ENCODE measurements around the gene C12orf75. TPM values are rescaled to one million over a fixed set of nuclear protein-coding genes. Genes with fewer than 3 reads are reported as not detected.

The C12orf75 gene
- total and polyA plus RNA-seq, 2 of the 13 experiments (the other 11 are each of a cell fraction or from before 2014, with no cell fraction given), result 16.1 to 19.8 TPM

DNA sequence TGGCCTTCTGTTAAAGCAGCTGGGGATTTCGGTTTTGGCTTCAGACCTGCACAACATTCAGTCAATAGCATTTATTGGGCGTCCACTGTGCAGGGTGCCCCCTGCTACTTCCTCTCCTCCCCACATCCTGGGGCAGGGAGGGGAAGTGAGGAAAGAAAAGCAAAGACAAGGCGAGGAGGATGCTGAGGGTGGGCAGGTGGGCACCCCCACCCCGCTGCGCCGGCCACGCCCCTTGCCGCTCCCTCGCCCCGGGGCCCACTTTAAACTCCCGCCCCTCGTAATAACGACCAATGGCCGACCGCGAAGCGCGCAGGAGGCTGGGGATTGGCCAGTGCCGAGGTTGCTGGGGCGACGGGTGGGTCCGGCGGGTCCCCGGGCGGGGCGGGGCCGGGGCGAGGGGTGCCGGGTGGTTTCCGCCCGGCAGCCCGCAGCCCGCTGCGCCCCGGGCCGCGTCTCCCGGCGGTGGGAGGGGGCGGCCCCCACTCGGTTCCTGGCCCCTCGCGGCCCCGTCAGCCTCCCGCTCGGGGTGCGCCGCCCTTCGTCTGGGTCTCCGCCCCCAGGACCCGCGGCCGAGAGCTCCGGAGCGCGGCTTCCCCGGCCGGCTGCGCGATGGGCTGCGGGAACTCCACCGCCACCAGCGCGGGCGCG, at the start of gene C12orf75 (continued):
- TF ChIP-seq, protein P1, sequence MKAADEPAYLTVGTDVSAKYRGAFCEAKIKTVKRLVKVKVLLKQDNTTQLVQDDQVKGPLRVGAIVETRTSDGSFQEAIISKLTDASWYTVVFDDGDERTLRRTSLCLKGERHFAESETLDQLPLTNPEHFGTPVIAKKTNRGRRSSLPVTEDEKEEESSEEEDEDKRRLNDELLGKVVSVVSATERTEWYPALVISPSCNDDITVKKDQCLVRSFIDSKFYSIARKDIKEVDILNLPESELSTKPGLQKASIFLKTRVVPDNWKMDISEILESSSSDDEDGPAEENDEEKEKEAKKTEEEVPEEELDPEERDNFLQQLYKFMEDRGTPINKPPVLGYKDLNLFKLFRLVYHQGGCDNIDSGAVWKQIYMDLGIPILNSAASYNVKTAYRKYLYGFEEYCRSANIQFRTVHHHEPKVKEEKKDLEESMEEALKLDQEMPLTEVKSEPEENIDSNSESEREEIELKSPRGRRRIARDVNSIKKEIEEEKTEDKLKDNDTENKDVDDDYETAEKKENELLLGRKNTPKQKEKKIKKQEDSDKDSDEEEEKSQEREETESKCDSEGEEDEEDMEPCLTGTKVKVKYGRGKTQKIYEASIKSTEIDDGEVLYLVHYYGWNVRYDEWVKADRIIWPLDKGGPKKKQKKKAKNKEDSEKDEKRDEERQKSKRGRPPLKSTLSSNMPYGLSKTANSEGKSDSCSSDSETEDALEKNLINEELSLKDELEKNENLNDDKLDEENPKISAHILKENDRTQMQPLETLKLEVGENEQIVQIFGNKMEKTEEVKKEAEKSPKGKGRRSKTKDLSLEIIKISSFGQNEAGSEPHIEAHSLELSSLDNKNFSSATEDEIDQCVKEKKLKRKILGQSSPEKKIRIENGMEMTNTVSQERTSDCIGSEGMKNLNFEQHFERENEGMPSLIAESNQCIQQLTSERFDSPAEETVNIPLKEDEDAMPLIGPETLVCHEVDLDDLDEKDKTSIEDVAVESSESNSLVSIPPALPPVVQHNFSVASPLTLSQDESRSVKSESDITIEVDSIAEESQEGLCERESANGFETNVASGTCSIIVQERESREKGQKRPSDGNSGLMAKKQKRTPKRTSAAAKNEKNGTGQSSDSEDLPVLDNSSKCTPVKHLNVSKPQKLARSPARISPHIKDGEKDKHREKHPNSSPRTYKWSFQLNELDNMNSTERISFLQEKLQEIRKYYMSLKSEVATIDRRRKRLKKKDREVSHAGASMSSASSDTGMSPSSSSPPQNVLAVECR (CRISPR knock-in tag; IDR thresholded peaks at IDR 0.05; ENCODE audit: borderline replicate concordance), result peak; percentile 64; the same call in 1 of the 2 replicates
- TF ChIP-seq, protein P2, sequence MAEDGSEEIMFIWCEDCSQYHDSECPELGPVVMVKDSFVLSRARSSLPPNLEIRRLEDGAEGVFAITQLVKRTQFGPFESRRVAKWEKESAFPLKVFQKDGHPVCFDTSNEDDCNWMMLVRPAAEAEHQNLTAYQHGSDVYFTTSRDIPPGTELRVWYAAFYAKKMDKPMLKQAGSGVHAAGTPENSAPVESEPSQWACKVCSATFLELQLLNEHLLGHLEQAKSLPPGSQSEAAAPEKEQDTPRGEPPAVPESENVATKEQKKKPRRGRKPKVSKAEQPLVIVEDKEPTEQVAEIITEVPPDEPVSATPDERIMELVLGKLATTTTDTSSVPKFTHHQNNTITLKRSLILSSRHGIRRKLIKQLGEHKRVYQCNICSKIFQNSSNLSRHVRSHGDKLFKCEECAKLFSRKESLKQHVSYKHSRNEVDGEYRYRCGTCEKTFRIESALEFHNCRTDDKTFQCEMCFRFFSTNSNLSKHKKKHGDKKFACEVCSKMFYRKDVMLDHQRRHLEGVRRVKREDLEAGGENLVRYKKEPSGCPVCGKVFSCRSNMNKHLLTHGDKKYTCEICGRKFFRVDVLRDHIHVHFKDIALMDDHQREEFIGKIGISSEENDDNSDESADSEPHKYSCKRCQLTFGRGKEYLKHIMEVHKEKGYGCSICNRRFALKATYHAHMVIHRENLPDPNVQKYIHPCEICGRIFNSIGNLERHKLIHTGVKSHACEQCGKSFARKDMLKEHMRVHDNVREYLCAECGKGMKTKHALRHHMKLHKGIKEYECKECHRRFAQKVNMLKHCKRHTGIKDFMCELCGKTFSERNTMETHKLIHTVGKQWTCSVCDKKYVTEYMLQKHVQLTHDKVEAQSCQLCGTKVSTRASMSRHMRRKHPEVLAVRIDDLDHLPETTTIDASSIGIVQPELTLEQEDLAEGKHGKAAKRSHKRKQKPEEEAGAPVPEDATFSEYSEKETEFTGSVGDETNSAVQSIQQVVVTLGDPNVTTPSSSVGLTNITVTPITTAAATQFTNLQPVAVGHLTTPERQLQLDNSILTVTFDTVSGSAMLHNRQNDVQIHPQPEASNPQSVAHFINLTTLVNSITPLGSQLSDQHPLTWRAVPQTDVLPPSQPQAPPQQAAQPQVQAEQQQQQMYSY (CRISPR knock-in tag; IDR thresholded peaks at IDR 0.05), result no peak
- 0 out of 4 replicates have a peak, but pooled peaks of 1 of the 2 experiments have one; percentile 31 for TF ChIP-seq KLF16 (CRISPR knock-in tag; IDR thresholded peaks at IDR 0.05)
- TF ChIP-seq SATB2 (CRISPR knock-in tag; IDR thresholded peaks at IDR 0.05), result no peak
- no peak for TF ChIP-seq AGO2 (optimal IDR thresholded peaks at IDR 0.05; ENCODE audit: low read depth, low read length)
- TF ChIP-seq FIP1L1 (IDR thresholded peaks at IDR 0.05; ENCODE audit: borderline replicate concordance, insufficient read depth, low read depth, low read length), result no peak
- no peak for TF ChIP-seq CBX2 (IDR thresholded peaks at IDR 0.05; ENCODE audit: low read depth, low read length)
- TF ChIP-seq CBX2 (CRISPR knock-in tag; IDR thresholded peaks at IDR 0.05; ENCODE audit: low read depth), result no peak
- no peak for TF ChIP-seq ZSCAN22 (CRISPR knock-in tag; IDR thresholded peaks at IDR 0.05)
- TF ChIP-seq ZMYM3 (CRISPR knock-in tag; IDR thresholded peaks at IDR 0.05), result no peak
- TF ChIP-seq FLYWCH1 (CRISPR knock-in tag; IDR thresholded peaks at IDR 0.05), result no peak
- no peak for TF ChIP-seq ZNF451 (CRISPR knock-in tag; IDR thresholded peaks at IDR 0.05)
- TF ChIP-seq HIVEP1 (CRISPR knock-in tag; IDR thresholded peaks at IDR 0.05), result no peak
- TF ChIP-seq ZNF543 (CRISPR knock-in tag; IDR thresholded peaks at IDR 0.05), result no peak
- TF ChIP-seq, protein P3, sequence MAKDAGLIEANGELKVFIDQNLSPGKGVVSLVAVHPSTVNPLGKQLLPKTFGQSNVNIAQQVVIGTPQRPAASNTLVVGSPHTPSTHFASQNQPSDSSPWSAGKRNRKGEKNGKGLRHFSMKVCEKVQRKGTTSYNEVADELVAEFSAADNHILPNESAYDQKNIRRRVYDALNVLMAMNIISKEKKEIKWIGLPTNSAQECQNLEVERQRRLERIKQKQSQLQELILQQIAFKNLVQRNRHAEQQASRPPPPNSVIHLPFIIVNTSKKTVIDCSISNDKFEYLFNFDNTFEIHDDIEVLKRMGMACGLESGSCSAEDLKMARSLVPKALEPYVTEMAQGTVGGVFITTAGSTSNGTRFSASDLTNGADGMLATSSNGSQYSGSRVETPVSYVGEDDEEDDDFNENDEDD (CRISPR knock-in tag; IDR thresholded peaks at IDR 0.05; ENCODE audit: borderline replicate concordance), result peak; percentile 96
- TF ChIP-seq, protein P4, sequence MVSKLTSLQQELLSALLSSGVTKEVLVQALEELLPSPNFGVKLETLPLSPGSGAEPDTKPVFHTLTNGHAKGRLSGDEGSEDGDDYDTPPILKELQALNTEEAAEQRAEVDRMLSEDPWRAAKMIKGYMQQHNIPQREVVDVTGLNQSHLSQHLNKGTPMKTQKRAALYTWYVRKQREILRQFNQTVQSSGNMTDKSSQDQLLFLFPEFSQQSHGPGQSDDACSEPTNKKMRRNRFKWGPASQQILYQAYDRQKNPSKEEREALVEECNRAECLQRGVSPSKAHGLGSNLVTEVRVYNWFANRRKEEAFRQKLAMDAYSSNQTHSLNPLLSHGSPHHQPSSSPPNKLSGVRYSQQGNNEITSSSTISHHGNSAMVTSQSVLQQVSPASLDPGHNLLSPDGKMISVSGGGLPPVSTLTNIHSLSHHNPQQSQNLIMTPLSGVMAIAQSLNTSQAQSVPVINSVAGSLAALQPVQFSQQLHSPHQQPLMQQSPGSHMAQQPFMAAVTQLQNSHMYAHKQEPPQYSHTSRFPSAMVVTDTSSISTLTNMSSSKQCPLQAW (CRISPR knock-in tag; IDR thresholded peaks at IDR 0.05), result no peak

All from HepG2 (cell line).